ENCODE results near the gene RIMBP3C.

DNA sequence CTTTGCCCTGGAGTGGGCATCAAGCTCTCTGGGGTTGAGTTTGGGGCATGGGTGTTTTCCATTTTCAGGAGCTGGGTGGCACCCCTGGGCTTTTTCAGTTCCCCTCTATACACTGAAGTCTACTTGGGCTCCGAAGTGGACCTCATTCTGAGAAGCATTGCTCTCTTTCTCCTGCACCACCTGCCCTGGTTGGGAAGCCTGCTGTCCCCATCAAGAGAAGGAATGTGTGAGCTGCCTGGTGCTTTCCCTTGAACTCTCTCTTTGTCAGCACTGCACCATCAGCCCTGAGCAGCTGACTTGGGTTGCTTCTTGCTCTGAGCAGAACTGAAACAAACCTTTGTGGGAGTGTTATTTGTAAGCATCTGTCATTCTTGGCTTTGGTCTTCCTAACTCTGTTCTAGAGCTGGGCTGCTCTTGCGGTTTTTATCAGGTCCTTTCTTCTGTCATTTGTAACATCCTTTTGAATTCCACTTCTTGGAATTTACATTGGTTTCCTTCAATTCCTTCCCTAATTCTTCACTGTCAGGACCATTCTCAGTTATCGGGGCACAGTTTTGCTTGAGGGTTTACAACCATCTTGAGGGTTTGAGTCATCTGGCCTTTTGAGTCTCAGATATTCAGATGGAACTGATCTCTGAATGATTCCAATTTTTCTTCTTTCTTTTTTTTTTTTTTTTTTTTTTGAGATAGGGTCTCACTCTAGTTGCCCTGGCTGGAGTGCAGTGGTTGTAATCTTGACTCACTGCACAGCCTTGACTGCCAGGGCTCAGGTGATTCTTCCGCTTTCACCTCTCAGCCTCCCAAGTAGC, 36.7 kb upstream of the RIMBP3C start:
- TF ChIP-seq, protein P1, sequence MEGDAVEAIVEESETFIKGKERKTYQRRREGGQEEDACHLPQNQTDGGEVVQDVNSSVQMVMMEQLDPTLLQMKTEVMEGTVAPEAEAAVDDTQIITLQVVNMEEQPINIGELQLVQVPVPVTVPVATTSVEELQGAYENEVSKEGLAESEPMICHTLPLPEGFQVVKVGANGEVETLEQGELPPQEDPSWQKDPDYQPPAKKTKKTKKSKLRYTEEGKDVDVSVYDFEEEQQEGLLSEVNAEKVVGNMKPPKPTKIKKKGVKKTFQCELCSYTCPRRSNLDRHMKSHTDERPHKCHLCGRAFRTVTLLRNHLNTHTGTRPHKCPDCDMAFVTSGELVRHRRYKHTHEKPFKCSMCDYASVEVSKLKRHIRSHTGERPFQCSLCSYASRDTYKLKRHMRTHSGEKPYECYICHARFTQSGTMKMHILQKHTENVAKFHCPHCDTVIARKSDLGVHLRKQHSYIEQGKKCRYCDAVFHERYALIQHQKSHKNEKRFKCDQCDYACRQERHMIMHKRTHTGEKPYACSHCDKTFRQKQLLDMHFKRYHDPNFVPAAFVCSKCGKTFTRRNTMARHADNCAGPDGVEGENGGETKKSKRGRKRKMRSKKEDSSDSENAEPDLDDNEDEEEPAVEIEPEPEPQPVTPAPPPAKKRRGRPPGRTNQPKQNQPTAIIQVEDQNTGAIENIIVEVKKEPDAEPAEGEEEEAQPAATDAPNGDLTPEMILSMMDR (conservative IDR thresholded peaks at IDR 0.05 in 1 of 2, IDR thresholded peaks at IDR 0.05 in 1 of 2; ENCODE audit: low read depth in 1 of 2, low read length in 2 of 2), result no peak
- TF ChIP-seq EZH2 (IDR thresholded peaks at IDR 0.05; ENCODE audit: low read length, missing control alignments), result no peak

Data from fibroblast of lung (primary cell).